ENCODE data around the gene OST4.

Gene OST4

DNA sequence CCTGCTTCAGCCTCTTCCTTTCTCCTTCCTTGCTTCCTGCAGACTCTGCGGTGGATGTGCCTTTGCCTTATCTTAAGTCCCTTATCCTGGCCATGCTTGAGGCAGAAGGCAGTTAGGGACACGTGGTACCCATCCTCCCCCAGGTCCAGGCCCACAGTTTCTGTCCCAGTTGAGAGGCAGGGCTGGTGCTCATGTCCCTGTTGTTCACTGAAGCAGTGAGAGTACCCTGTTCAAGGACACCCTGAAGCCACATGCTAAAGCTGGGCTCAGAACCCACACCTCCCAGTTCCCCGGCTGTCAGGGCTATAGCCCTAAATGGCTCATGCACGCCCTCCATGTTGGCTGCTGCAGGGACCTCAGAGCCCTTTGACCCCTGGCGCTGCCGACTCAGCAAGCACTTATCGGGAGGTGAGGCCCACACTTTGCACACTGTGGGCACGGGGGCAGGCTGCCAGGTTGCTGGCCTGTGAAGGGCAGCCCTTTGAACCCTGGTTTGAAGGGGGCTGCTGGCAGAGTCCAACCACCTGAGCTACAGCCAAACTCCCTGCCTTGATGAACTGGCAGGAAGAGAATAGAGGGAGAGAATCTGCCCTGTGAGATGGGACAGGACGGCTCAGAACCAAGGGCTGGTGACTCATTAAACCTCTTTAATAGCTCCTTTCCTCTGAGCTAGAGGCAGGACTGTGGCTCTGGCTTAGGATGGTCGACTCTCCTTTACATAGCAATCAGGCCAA is 21.4 kb upstream of the OST4 start:
- no peak for DNase-seq

DNA sequence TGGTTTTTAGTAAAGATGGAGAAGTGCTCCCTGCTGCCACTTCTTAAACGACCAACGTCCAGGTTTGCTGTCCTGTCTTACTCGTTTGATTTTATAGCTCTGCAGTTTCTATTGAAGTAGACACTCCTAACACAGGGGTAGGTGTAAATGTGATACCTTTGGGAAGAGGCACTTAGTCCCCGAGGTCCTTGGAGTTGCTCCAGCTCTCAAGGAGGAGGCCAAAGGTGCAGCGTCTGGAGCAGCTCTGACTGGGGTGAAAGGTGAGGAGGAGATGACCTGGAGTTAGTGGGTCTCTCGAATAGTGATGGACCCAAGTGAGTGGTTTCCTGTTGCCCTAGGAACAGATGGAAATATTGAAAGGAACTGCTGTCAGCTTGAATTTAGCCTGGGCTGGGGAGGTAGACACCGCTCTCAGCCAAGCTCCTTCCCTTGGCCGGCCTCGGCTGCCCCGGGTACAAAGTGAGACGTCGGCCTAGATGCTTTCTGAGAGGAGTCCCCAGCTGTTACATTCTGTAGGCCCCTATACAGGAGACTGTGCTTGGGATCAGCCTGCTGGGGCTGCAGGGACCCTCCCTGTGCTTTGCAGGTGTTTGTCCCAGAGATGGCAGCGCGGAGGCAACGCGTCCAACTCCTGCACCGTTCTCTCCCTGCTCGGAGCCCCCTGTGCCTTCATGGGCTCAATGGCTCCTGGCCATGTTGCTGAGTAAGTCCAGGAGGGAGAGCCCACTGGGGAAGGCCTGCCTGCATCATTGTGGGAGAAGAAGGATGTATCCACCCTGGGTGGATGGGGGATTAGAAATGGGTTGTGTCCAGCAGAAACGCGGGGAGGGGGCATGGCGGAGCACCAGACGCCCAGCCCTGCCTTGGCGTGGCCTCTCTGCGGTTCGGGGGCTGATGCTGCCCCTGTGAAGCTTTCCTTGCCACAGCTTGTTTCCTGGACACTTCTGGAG is 20.6 kb upstream of the OST4 start:
- no peak for DNase-seq

DNA sequence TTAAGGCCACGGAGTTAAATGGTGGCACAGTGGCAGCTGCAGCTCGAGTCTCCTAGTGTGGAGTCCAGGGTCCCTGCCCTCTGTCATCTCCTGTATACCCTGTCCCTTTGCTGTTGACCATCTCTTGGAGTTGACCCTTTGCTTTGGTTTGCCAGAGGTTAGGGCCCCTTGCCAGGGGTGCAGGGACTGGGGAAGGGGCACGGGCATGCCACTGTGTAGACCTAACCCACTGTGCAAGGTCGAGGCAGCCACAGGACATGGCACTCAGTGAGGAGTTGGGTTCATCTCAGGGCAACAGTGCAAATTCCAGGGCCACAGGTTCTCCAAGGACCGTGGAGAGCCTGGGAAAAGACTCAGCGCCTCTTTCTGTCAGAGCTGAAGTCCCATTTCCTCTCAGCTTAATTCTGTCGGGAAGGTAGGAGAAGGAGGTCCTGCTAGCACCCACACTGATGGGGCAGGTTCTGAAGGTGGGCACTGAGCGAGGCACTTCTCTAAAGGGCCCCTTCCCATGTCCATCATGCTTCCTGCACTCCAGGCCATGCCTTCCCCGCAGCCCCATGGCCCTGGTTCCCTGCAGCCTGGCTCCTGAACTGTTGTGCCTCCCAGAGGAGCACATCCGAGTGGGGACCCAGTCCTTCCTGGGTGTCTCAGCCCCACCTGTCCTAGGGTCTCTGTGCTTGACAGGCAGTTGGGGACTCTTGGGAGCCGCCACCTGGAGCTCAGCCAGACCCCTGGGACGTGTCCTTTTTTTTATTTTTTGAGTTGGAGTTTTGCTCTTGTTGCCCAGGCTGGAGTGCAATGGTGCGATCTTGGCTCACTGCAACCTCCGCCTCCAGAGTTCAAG is 17.9 kb upstream of the OST4 start:
- DNase-seq: no peak

DNA sequence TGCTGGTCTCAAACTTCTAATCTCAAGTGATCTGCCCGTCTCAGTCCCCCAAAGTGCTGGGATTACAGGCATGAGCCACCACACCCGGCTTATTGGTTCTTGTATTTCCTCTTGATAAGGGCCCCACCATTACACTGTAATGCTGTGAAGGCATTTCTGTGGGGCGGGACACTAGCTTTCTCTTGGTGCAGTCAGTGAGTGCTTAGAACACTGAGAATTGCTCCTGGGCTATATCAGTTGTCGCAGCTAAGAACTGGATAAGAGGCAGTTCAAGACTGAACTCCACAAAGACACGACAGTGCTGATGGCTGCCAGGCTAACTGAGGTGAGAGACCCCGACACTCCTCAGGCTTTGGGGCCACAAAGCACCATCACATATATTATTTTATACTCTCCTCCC is 17.2 kb upstream of the OST4 start:
- DNase-seq: no peak

DNA sequence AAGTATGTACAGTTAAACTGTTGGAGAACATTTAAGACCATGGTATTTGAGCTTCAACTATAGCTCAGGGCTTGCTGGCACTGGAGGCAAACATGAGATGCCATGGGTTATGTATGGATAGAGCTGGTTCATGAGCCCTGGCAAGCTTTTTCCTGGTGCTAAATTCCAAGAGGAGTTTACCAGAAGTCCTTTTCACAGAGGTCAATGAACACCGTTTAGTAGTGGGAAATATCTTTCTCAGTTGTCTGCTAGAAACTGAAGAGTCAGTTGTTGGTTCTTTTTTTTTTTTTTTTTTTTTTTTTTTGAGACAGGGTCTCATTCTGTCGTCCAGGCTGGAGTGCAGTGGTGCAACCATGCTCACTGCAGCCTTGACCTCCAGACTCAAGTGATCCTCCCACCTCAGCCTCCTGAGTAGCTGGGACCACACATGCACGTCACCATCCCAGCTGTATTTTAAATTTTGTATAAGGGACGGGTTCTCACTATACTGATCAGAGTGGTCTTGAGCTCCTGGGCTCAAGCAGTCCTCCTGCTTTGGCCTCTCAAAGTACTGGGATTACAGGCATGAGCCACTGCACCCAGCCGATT is 16.5 kb upstream of the OST4 start:
- no peak for DNase-seq

DNA sequence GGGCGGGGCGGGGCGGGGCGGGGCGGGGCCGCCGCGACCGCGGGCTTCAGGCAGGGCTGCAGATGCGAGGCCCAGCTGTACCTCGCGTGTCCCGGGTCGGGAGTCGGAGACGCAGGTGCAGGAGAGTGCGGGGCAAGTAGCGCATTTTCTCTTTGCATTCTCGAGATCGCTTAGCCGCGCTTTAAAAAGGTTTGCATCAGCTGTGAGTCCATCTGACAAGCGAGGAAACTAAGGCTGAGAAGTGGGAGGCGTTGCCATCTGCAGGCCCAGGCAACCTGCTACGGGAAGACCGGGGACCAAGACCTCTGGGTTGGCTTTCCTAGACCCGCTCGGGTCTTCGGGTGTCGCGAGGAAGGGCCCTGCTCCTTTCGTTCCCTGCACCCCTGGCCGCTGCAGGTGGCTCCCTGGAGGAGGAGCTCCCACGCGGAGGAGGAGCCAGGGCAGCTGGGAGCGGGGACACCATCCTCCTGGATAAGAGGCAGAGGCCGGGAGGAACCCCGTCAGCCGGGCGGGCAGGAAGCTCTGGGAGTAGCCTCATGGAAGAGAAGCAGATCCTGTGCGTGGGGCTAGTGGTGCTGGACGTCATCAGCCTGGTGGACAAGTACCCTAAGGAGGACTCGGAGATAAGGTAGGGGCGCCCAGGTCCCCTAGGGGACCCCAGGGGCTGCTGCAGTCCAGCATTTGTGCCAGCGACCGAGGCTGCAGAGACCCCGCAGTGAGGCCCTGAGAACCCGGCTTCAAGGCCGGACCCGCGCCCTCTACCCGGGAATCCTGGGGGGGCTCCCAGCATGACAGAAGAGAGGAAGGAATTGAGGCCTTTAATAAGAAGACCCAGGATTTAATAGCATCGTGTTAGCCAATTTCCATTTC is 15.5 kb upstream of the OST4 start, which contains the start of gene KHK:
Gene KHK (plus strand): TSS at position 49 of the 870 bp plus-strand sequence. CDS start 488 bp downstream, at position 537.
- DNase-seq: no peak

DNA sequence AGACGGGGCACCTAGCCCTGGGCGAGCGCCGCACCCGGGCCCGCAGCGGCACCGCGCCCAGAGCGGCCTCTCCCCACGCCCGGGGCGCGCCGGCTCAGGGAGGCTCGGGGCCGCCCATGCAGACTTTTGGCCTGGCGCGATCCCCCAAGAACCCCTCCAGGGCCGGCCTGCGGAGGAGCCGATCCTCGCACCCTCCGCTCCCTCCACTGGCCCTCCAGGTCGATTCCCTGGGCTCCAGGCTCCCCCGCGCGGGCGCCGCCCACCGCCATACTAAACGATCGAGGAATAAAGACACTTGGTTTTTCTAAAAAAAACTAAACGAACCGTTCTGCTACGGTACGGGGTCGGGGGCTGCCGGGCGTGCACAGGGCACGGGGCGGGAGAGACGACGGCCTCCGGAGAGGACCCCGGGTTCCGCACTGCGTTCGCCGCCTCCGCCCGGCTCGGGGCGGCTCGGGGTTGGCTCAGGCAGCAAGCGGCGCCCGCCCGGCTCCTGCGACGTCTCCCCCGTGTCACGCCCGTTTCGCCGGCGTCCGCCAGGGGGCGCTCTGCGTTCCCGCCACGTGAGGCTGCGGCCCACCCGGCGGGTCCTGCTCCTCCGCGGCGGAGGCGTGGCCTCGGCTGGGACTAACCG is 14.8 kb upstream of the OST4 start:
- DNase-seq: peak; percentile 91

DNA sequence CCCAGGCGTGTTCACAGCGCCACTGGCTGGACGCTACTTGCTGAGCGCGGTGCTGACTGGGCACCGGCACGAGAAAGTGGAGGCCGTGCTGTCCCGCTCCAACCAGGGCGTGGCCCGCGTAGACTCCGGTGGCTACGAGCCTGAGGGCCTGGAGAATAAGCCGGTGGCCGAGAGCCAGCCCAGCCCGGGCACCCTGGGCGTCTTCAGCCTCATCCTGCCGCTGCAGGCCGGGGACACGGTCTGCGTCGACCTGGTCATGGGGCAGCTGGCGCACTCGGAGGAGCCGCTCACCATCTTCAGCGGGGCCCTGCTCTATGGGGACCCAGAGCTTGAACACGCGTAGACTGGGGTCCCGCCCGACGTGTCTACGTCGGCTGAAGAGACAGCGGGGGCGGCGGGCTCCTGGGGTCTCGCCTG is 14.2 kb upstream of the OST4 start:
- DNase-seq: peak; percentile 65

DNA sequence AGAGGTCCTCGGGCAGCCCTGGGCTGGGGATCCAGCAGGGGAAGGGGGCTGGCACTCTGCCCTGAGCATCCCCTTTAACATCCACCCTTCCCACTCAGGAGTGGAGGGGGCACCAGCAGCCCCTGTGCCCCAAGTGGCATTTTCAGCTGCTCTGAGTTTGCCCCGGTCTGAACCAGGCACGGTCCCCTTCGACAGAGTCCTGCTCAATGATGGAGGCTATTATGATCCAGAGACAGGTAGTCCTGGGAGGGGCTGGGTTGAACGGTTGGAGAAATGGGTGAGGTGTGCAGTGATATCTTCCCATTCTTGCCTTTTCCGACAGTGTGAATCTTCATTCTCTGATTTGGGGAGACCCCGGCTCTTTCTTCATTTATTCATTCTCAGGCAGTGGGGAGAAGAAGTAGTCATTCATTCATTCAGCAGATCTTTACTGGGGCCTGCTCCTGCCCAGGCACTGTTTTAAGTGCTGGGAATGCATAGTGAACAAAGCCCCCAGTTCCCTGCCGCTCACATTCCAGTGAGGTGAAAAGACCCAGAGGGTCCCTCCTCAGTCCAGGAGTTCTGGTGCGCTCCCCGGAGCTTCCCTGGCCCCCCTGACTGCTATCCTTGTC is 13.7 kb upstream of the OST4 start:
- no peak for DNase-seq

DNA sequence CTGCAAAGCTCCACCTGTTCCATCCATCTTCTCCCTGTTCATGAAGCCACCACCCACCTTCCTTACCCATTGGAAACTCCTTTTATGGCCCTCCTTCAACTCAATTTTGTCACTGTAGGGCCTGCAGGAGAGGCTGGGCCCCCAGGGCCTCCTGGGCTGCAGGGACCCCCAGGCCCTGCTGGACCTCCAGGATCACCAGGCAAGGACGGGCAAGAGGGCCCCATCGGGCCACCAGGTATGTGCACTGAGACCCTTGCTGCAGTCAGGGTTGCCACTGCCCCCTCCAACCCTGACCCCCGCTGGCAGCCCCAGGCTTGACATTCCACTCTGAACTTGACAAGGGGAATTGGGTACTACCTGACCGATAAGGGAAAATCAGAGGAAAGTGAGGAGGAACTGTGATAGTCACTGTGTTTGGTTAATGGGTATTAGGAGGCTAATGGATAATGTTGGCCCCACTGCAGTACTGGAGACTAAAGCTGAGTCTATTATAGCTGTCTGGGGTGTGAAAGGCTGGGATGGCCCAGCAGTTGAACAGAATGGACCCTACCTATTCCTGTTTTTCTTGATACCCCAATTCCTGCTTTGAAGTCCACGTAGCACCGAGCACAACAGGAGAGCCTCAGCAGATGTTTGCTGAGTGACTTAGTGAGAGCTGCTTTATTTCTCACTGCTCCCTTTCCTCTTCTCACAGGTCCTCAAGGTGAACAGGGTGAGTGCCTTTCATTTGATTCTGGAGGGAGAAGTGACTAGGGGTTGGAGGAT is 13.0 kb upstream of the OST4 start:
- no peak for DNase-seq

DNA sequence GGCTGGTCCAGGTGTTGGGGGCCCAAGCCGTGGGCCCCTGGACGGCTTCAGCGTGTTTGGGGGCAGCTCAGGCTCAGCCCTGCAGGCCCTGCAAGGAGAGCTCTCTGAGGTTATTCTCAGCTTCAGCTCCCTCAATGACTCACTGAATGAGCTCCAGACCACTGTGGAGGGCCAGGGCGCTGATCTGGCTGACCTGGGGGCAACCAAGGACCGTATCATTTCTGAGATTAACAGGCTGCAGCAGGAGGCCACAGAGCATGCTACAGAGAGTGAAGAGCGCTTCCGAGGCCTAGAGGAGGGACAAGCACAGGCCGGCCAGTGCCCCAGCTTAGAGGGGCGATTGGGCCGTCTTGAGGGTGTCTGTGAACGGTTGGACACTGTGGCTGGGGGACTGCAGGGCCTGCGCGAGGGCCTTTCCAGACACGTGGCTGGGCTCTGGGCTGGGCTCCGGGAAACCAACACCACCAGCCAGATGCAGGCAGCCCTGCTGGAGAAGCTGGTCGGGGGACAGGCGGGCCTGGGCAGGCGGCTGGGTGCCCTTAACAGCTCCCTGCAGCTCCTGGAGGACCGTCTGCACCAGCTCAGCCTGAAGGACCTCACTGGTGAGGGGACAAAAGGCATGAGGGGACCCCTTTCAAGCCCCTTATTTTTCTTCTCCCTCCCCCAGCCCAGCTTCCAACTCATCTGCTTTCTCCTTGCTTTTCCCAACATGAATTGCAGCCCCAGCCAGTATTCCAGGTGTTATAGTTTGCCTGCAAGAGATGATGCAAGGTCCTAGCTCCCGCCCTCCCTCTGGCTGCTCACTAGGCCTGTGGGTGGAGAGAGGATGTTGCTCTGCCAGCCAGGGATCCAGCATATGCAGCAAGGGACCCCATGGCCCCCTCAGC is 12.2 kb upstream of the OST4 start:
- DNase-seq: no peak

DNA sequence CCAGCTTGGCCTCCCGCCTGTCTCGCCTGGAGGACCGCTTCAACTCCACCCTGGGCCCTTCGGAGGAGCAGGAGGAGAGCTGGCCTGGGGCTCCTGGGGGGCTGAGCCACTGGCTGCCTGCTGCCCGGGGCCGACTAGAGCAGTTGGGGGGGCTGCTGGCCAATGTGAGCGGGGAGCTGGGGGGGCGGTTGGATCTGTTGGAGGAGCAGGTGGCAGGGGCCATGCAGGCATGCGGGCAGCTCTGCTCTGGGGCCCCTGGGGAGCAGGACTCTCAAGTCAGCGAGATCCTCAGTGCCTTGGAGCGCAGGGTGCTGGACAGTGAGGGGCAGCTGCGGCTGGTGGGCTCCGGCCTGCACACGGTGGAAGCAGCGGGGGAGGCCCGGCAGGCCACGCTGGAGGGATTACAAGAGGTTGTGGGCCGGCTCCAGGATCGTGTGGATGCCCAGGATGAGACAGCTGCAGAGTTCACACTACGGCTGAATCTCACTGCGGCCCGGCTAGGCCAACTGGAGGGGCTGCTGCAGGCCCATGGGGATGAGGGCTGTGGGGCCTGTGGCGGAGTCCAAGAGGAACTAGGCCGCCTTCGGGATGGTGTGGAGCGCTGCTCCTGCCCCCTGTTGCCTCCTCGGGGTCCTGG is 11.4 kb upstream of the OST4 start:
- no peak for DNase-seq

DNA sequence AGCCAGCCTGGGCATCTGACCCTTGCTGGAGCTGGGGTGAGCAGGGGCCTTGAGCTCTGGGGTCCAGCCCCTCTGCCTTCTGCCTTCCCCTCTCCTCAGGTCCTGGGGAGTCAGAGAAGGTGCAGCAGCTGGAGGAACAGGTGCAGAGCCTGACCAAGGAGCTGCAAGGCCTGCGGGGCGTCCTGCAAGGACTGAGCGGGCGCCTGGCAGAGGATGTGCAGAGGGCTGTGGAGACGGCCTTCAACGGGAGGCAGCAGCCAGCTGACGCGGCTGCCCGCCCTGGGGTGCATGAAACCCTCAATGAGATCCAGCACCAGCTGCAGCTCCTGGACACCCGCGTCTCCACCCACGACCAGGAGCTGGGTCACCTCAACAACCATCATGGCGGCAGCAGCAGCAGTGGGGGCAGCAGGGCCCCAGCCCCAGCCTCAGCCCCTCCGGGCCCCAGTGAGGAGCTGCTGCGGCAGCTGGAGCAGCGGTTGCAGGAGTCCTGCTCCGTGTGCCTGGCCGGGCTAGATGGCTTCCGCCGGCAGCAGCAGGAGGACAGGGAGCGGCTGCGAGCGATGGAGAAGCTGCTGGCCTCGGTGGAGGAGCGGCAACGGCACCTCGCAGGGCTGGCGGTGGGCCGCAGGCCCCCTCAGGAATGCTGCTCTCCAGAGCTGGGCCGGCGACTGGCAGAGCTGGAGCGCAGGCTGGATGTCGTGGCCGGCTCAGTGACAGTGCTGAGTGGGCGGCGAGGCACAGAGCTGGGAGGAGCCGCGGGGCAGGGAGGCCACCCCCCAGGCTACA is 10.7 kb upstream of the OST4 start:
- DNase-seq: no peak

DNA sequence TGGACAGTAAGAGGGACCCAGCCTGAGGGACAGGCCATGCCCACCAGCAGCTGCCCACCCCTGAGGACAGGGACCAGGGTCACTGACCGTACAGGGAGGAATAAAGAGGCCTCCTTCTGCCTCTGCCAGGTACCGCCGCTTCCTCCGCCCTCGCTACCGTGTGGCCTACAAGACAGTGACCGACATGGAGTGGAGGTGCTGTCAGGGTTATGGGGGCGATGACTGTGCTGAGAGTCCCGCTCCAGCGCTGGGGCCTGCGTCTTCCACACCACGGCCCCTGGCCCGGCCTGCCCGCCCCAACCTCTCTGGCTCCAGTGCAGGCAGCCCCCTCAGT is 9.1 kb upstream of the OST4 start:
- no peak for DNase-seq

DNA sequence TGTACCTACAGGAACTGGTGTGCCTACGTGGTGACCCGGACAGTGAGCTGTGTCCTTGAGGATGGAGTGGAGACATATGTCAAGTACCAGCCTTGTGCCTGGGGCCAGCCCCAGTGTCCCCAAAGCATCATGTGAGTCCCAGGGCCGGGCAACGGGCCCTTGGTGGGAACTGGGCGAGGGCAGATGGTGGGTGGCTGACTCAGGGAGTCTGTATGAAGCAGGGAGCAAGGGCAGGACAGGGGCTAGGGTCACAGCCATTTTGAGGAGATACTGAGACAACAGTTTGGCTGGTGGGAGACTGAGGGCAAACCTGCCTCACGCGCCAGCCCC is 8.7 kb upstream of the OST4 start:
- no peak for DNase-seq

DNA sequence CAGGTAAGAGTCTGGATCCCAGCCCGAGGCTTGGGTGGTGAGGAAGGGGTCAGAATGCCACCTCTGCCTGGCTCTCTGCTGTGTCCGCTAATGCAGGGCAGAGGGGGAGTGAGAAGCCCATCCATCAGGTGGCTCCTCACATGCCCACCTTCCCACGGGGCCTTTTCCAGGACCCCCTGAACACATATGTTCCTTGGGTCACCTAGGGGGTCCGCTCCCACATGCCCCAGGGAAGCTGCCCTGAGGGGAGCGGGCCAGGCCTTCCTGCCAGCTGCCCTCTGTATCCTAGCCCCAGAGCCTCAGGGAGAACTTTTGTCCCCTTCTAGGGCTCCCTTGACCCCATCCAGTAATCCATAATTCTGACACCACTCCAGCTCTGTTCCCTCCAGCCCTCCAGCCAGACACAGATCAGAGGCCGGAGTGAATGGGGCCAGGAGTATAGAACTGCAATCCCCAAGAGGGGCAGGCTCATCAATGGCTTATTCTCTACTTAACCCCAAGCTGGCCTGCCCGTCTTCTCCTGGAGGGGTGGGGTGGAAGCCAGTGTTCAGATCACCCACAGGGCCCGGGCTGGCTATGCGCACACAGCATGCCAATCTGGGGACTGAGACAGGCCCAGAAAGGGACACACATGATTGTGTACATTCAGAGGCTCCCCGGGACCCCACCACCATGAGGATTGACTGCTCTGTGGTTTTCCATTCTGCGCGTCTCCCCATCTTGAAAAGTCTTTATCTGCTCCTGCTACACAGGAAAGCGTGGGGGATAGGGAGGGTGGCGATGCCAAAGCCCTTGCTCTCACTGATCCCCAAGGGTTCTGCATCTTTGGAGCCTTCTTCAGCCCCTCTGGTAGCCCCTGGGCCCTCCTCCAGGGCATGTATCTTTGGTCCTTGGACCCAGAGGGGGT is 8.0 kb upstream of the OST4 start:
- no peak for DNase-seq

Data from fibroblast of skin of right biceps (primary cell).